Measurements from ENCODE around the gene LCE2D. TPM values are rescaled to one million over a fixed set of nuclear protein-coding genes. Genes with fewer than 3 reads are reported as not detected.

LCE2D gene
- total and polyA plus RNA-seq, 2 experiments from 2014 or later, result not detected

DNA sequence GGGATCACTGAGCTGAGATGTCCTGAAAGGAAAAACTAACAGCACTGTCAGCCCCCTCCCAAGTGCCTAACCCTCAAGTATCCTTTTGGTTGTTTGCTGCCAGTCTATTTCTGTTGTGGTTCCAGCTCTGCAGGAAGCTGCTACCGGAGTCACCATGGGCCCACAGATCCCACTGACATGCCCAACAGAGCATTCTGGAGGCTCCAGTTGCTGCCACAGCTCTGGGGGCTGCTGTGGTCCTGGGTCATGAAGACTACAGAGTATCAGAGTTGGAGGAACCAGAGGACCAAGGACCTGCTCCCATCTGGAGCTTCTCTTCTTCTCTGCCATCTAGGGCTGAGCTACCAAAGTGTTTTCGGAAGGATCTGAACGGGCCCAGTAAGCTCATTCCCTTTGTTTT, 41.2 kb upstream of the LCE2D start:
- no peaks in the 10 kb centered on the region for H3K79me2 ChIP-seq (replicated peaks; ENCODE audit: insufficient read depth)
- H3K27me3 ChIP-seq (ENCODE audit: insufficient read depth), result no peaks in the 10 kb centered on the region; the same call in 1 of the 2 replicates
- Mint-ChIP-seq H3K27ac (no peak overlapping the region), H3K9me3 (peaks cover 41% of the 10 kb centered on the region), H3K27me3 (ENCODE audit: insufficient read depth, low read depth, poor library complexity) (peaks cover 4% of the 10 kb centered on the region), H3K4me3 (no peak overlapping the region), H3K36me3 (ENCODE audit: low read depth) (peaks cover 24% of the 10 kb centered on the region), H3K4me1 (no peaks in the 10 kb centered on the region; the same call in 2 of the 3 replicates)
- peaks cover 7% of the 10 kb centered on the region; the same call in 1 of the 2 replicates for H3K36me3 ChIP-seq (ENCODE audit: insufficient read depth)
- no peak overlapping the region for H3K4me2 ChIP-seq
- ATAC-seq, result no peak
- H2AFZ ChIP-seq, result no peak overlapping the region
- no peaks in the 10 kb centered on the region for H4K20me1 ChIP-seq (replicated peaks; ENCODE audit: insufficient read depth)
- no peak overlapping the region for H3K4me3 ChIP-seq
- DNase-seq (ENCODE audit: low spot score), result no peak
- no peaks in the 10 kb centered on the region for H3F3A ChIP-seq (replicated peaks; ENCODE audit: low read depth)
- TF ChIP-seq, protein P1, sequence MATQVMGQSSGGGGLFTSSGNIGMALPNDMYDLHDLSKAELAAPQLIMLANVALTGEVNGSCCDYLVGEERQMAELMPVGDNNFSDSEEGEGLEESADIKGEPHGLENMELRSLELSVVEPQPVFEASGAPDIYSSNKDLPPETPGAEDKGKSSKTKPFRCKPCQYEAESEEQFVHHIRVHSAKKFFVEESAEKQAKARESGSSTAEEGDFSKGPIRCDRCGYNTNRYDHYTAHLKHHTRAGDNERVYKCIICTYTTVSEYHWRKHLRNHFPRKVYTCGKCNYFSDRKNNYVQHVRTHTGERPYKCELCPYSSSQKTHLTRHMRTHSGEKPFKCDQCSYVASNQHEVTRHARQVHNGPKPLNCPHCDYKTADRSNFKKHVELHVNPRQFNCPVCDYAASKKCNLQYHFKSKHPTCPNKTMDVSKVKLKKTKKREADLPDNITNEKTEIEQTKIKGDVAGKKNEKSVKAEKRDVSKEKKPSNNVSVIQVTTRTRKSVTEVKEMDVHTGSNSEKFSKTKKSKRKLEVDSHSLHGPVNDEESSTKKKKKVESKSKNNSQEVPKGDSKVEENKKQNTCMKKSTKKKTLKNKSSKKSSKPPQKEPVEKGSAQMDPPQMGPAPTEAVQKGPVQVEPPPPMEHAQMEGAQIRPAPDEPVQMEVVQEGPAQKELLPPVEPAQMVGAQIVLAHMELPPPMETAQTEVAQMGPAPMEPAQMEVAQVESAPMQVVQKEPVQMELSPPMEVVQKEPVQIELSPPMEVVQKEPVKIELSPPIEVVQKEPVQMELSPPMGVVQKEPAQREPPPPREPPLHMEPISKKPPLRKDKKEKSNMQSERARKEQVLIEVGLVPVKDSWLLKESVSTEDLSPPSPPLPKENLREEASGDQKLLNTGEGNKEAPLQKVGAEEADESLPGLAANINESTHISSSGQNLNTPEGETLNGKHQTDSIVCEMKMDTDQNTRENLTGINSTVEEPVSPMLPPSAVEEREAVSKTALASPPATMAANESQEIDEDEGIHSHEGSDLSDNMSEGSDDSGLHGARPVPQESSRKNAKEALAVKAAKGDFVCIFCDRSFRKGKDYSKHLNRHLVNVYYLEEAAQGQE (IDR thresholded peaks at IDR 0.05; ENCODE audit: unreplicated experiment), result no peak
- TF ChIP-seq NANOG (IDR thresholded peaks at IDR 0.05; ENCODE audit: borderline replicate concordance), result no peak
- TF ChIP-seq ZNF114 (CRISPR knock-in tag; IDR thresholded peaks at IDR 0.05), result no peak
- no peak for TF ChIP-seq POLR2AphosphoS5 (IDR thresholded peaks at IDR 0.05; ENCODE audit: low read depth)
- TF ChIP-seq EZH2phosphoT487 (IDR thresholded peaks at IDR 0.05; ENCODE audit: unreplicated experiment), result no peak
- TF ChIP-seq, protein P2, sequence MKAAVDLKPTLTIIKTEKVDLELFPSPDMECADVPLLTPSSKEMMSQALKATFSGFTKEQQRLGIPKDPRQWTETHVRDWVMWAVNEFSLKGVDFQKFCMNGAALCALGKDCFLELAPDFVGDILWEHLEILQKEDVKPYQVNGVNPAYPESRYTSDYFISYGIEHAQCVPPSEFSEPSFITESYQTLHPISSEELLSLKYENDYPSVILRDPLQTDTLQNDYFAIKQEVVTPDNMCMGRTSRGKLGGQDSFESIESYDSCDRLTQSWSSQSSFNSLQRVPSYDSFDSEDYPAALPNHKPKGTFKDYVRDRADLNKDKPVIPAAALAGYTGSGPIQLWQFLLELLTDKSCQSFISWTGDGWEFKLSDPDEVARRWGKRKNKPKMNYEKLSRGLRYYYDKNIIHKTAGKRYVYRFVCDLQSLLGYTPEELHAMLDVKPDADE (IDR thresholded peaks at IDR 0.05), result no peak
- no peak for TF ChIP-seq CREB1 (CRISPR knock-in tag; IDR thresholded peaks at IDR 0.05; ENCODE audit: low read depth)
- no peak for TF ChIP-seq EZH2 (IDR thresholded peaks at IDR 0.05; ENCODE audit: low read depth, unreplicated experiment)
- TF ChIP-seq JUNB (IDR thresholded peaks at IDR 0.05; ENCODE audit: unreplicated experiment), result no peak
- TF ChIP-seq, protein P3, sequence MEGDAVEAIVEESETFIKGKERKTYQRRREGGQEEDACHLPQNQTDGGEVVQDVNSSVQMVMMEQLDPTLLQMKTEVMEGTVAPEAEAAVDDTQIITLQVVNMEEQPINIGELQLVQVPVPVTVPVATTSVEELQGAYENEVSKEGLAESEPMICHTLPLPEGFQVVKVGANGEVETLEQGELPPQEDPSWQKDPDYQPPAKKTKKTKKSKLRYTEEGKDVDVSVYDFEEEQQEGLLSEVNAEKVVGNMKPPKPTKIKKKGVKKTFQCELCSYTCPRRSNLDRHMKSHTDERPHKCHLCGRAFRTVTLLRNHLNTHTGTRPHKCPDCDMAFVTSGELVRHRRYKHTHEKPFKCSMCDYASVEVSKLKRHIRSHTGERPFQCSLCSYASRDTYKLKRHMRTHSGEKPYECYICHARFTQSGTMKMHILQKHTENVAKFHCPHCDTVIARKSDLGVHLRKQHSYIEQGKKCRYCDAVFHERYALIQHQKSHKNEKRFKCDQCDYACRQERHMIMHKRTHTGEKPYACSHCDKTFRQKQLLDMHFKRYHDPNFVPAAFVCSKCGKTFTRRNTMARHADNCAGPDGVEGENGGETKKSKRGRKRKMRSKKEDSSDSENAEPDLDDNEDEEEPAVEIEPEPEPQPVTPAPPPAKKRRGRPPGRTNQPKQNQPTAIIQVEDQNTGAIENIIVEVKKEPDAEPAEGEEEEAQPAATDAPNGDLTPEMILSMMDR (conservative IDR thresholded peaks at IDR 0.05; ENCODE audit: low read depth in 2 of 2), result no peak
- TF ChIP-seq ZNF331 (CRISPR knock-in tag; IDR thresholded peaks at IDR 0.05; ENCODE audit: low read depth), result no peak
- TF ChIP-seq STAT1 (IDR thresholded peaks at IDR 0.05; ENCODE audit: unreplicated experiment), result no peak
- TF ChIP-seq, protein P4, sequence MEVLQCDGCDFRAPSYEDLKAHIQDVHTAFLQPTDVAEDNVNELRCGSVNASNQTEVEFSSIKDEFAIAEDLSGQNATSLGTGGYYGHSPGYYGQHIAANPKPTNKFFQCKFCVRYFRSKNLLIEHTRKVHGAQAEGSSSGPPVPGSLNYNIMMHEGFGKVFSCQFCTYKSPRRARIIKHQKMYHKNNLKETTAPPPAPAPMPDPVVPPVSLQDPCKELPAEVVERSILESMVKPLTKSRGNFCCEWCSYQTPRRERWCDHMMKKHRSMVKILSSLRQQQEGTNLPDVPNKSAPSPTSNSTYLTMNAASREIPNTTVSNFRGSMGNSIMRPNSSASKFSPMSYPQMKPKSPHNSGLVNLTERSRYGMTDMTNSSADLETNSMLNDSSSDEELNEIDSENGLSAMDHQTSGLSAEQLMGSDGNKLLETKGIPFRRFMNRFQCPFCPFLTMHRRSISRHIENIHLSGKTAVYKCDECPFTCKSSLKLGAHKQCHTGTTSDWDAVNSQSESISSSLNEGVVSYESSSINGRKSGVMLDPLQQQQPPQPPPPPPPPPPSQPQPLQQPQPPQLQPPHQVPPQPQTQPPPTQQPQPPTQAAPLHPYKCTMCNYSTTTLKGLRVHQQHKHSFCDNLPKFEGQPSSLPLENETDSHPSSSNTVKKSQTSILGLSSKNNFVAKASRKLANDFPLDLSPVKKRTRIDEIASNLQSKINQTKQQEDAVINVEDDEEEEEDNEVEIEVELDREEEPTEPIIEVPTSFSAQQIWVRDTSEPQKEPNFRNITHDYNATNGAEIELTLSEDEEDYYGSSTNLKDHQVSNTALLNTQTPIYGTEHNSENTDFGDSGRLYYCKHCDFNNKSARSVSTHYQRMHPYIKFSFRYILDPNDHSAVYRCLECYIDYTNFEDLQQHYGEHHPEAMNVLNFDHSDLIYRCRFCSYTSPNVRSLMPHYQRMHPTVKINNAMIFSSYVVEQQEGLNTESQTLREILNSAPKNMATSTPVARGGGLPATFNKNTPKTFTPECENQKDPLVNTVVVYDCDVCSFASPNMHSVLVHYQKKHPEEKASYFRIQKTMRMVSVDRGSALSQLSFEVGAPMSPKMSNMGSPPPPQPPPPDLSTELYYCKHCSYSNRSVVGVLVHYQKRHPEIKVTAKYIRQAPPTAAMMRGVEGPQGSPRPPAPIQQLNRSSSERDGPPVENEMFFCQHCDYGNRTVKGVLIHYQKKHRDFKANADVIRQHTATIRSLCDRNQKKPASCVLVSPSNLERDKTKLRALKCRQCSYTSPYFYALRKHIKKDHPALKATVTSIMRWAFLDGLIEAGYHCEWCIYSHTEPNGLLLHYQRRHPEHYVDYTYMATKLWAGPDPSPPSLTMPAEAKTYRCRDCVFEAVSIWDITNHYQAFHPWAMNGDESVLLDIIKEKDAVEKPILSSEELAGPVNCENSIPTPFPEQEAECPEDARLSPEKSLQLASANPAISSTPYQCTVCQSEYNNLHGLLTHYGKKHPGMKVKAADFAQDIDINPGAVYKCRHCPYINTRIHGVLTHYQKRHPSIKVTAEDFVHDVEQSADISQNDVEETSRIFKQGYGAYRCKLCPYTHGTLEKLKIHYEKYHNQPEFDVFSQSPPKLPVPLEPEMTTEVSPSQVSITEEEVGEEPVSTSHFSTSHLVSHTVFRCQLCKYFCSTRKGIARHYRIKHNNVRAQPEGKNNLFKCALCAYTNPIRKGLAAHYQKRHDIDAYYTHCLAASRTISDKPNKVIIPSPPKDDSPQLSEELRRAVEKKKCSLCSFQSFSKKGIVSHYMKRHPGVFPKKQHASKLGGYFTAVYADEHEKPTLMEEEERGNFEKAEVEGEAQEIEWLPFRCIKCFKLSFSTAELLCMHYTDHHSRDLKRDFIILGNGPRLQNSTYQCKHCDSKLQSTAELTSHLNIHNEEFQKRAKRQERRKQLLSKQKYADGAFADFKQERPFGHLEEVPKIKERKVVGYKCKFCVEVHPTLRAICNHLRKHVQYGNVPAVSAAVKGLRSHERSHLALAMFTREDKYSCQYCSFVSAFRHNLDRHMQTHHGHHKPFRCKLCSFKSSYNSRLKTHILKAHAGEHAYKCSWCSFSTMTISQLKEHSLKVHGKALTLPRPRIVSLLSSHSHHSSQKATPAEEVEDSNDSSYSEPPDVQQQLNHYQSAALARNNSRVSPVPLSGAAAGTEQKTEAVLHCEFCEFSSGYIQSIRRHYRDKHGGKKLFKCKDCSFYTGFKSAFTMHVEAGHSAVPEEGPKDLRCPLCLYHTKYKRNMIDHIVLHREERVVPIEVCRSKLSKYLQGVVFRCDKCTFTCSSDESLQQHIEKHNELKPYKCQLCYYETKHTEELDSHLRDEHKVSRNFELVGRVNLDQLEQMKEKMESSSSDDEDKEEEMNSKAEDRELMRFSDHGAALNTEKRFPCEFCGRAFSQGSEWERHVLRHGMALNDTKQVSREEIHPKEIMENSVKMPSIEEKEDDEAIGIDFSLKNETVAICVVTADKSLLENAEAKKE (CRISPR knock-in tag; IDR thresholded peaks at IDR 0.05), result no peak
- peaks cover 5% of the 10 kb centered on the region; the same call in 1 of the 2 replicates for H3K4me1 ChIP-seq (ENCODE audit: insufficient read depth)
- H3K9me2 ChIP-seq (ENCODE audit: insufficient read depth), result peaks cover 13% of the 10 kb centered on the region; the same call in 1 of the 2 replicates
- H3K27ac ChIP-seq (ENCODE audit: low read depth), result no peak overlapping the region

Data from GM23338 (cell line).